SJCRH30 (cell line): ENCODE data around the gene KRT33B. TPM values are rescaled to one million over a fixed set of nuclear protein-coding genes. Genes with fewer than 3 reads are reported as not detected.

Source experiments
- DNase-seq, 2 experiments: peaks; one replicate each; pipeline ENCODE4 v3.0.0-alpha.2; 2015 to 2020
- H3K27ac ChIP-seq: fragments of 250-450 bp; sonication (Bioruptor Pico); 2 replicates; pipeline ENCODE4 v1.5.1; 2020; ENCODE audit warnings: mild to moderate bottlenecking, moderate library complexity
- H3K27me3 ChIP-seq: fragments of 250-450 bp; sonication (Bioruptor Pico); 2 replicates; pipeline ENCODE4 v1.5.1; 2020; ENCODE audit warnings: mild to moderate bottlenecking, moderate library complexity
- H3K36me3 ChIP-seq: fragments of 250-450 bp; sonication (Bioruptor Pico); 2 replicates; pipeline ENCODE4 v1.5.1; 2020; ENCODE audit warnings: mild to moderate bottlenecking, moderate library complexity
- H3K4me1 ChIP-seq: fragments of 250-450 bp; sonication (Bioruptor Pico); 2 replicates; pipeline ENCODE4 v1.5.1; 2020; ENCODE audit warnings: mild to moderate bottlenecking, moderate library complexity
- H3K4me3 ChIP-seq: fragments of 250-450 bp; sonication (Bioruptor Pico); 2 replicates; pipeline ENCODE4 v1.5.1; 2020; ENCODE audit warnings: mild to moderate bottlenecking, moderate library complexity
- H3K9me3 ChIP-seq: fragments of 250-450 bp; sonication (Bioruptor Pico); replicated peaks from 2 replicates; pipeline ENCODE4 v1.5.1; 2020; ENCODE audit warnings: mild to moderate bottlenecking, moderate library complexity
- total RNA-seq: library from RNA; depleted of rRNA; stranded (reverse); fragments of >200 nt; shearing (Covaris generic); gene quantifications from 2 replicates; pipeline ENCODE4 v1.2.3, GENCODE V29; 2014; rRNA removed

The KRT33B gene
- total RNA-seq: not detected in 2 replicates

- Histone ChIP-seq H3K27me3 (no peaks in the 10 kb centered on the region), H3K4me3 (no peak within 1 kb of the TSS), H3K36me3 (no peaks in the 10 kb centered on the region), H3K27ac (no peak within 1 kb of the TSS), H3K9me3 (no peaks in the 10 kb centered on the region), H3K4me1 (no peaks in the 10 kb centered on the region)
- DNase-seq: no peak
Observed at GRCh38 chr17:41369713-41370112, at the start of gene KRT33B. KRT33B (minus strand) TSS chr17:41369813; CDS start chr17:41369750, 63 bp downstream.

GRCh38 chr17:41418116-41418860, 48.7 kb upstream of the KRT33B start:
- no peaks in the 10 kb centered on the region for H3K9me3 ChIP-seq
- no peaks in the 10 kb centered on the region for H3K4me1 ChIP-seq
- H3K4me3 ChIP-seq: no peak overlapping the region
- H3K27ac ChIP-seq: no peak overlapping the region
- no peaks in the 10 kb centered on the region for H3K27me3 ChIP-seq
- H3K36me3 ChIP-seq: no peaks in the 10 kb centered on the region
- DNase-seq: no peak

- H3K36me3 ChIP-seq: no peaks in the 10 kb centered on the region
- DNase-seq: no peak
- no peak overlapping the region for H3K4me3 ChIP-seq
- H3K4me1 ChIP-seq: no peaks in the 10 kb centered on the region
- no peaks in the 10 kb centered on the region for H3K27me3 ChIP-seq
- H3K9me3 ChIP-seq: no peaks in the 10 kb centered on the region
- H3K27ac ChIP-seq: no peak overlapping the region
Observed at GRCh38 chr17:41417576-41418015, 48.0 kb upstream of the KRT33B start.

- no peak overlapping the region for H3K27ac ChIP-seq
Observed at GRCh38 chr17:41417127-41417526, 47.5 kb upstream of the KRT33B start.

GRCh38 chr17:41416479-41416878, 46.9 kb upstream of the KRT33B start:
- Histone ChIP-seq H3K4me1 (no peaks in the 10 kb centered on the region), H3K27ac (no peak overlapping the region), H3K9me3 (no peaks in the 10 kb centered on the region), H3K27me3 (no peaks in the 10 kb centered on the region), H3K4me3 (no peak overlapping the region), H3K36me3 (no peaks in the 10 kb centered on the region)
- no peak for DNase-seq

More at GRCh38 chr17:41417127-41417526, 47.5 kb upstream of the KRT33B start:
- Histone ChIP-seq H3K36me3 (no peaks in the 10 kb centered on the region), H3K9me3 (no peaks in the 10 kb centered on the region), H3K4me1 (no peaks in the 10 kb centered on the region), H3K4me3 (no peak overlapping the region), H3K27me3 (no peaks in the 10 kb centered on the region)
- DNase-seq: no peak

GRCh38 chr17:41415833-41416335, 46.3 kb upstream of the KRT33B start:
- Histone ChIP-seq H3K9me3 (no peaks in the 10 kb centered on the region), H3K36me3 (no peaks in the 10 kb centered on the region), H3K4me1 (no peaks in the 10 kb centered on the region), H3K27me3 (no peaks in the 10 kb centered on the region), H3K4me3 (no peak overlapping the region), H3K27ac (no peak overlapping the region)
- DNase-seq: no peak

GRCh38 chr17:41415411-41415810, 45.8 kb upstream of the KRT33B start:
- H3K4me1 ChIP-seq: no peaks in the 10 kb centered on the region
- no peak overlapping the region for H3K4me3 ChIP-seq
- H3K27me3 ChIP-seq: no peaks in the 10 kb centered on the region
- no peak overlapping the region for H3K27ac ChIP-seq
- H3K36me3 ChIP-seq: no peaks in the 10 kb centered on the region
- H3K9me3 ChIP-seq: no peaks in the 10 kb centered on the region
- DNase-seq: no peak

- H3K9me3 ChIP-seq: no peaks in the 10 kb centered on the region
- H3K27ac ChIP-seq: no peak overlapping the region
- H3K4me3 ChIP-seq: no peak overlapping the region
- DNase-seq: no peak
- no peaks in the 10 kb centered on the region for H3K36me3 ChIP-seq
- H3K27me3 ChIP-seq: no peaks in the 10 kb centered on the region
- H3K4me1 ChIP-seq: no peaks in the 10 kb centered on the region
Observed at GRCh38 chr17:41413982-41414381, 44.4 kb upstream of the KRT33B start.

GRCh38 chr17:41413353-41413957, 43.8 kb upstream of the KRT33B start:
- H3K4me1 ChIP-seq: no peaks in the 10 kb centered on the region
- H3K27me3 ChIP-seq: no peaks in the 10 kb centered on the region
- no peaks in the 10 kb centered on the region for H3K36me3 ChIP-seq
- no peak overlapping the region for H3K4me3 ChIP-seq
- H3K27ac ChIP-seq: no peak overlapping the region
- DNase-seq: no peak
- H3K9me3 ChIP-seq: no peaks in the 10 kb centered on the region

- Histone ChIP-seq H3K4me3 (no peak overlapping the region), H3K36me3 (no peaks in the 10 kb centered on the region), H3K27ac (no peak overlapping the region), H3K4me1 (no peaks in the 10 kb centered on the region), H3K9me3 (no peaks in the 10 kb centered on the region), H3K27me3 (no peaks in the 10 kb centered on the region)
- DNase-seq: no peak
Observed at GRCh38 chr17:41411072-41411840, 41.6 kb upstream of the KRT33B start.

GRCh38 chr17:41407226-41407625, 37.6 kb upstream of the KRT33B start:
- no peaks in the 10 kb centered on the region for H3K27me3 ChIP-seq
- H3K4me3 ChIP-seq: no peak overlapping the region
- no peaks in the 10 kb centered on the region for H3K36me3 ChIP-seq
- H3K27ac ChIP-seq: no peak overlapping the region
- H3K9me3 ChIP-seq: no peaks in the 10 kb centered on the region
- no peak for DNase-seq
- peaks cover 10% of the 10 kb centered on the region for H3K4me1 ChIP-seq

- no peaks in the 10 kb centered on the region for H3K36me3 ChIP-seq
- no peak overlapping the region for H3K4me3 ChIP-seq
- no peaks in the 10 kb centered on the region for H3K9me3 ChIP-seq
- H3K27ac ChIP-seq: no peak overlapping the region
- no peak for DNase-seq
- H3K27me3 ChIP-seq: no peaks in the 10 kb centered on the region
- H3K4me1 ChIP-seq: peaks cover 10% of the 10 kb centered on the region
Observed at GRCh38 chr17:41406205-41406604, 36.6 kb upstream of the KRT33B start.

GRCh38 chr17:41404024-41404671, 34.5 kb upstream of the KRT33B start:
- no peak overlapping the region for H3K27ac ChIP-seq
- no peak overlapping the region for H3K4me3 ChIP-seq
- H3K36me3 ChIP-seq: no peaks in the 10 kb centered on the region
- H3K27me3 ChIP-seq: no peaks in the 10 kb centered on the region
- H3K9me3 ChIP-seq: no peaks in the 10 kb centered on the region
- peaks cover 10% of the 10 kb centered on the region for H3K4me1 ChIP-seq
- peak; percentile 19 to 37 for DNase-seq

- Histone ChIP-seq H3K27me3 (no peaks in the 10 kb centered on the region), H3K36me3 (no peaks in the 10 kb centered on the region), H3K4me1 (peaks cover 10% of the 10 kb centered on the region), H3K4me3 (no peak overlapping the region), H3K9me3 (no peaks in the 10 kb centered on the region), H3K27ac (no peak overlapping the region)
- no peak for DNase-seq
Observed at GRCh38 chr17:41403404-41404023, 33.9 kb upstream of the KRT33B start.
